SU-DHL-6 (cell line): ENCODE results near the gene MPZL1.

Experiments
- H2AFZ ChIP-seq: fragments of 200-600 bp; sonication (generic); 2 replicates; pipeline ENCODE4 v1.6.1; 2014; ENCODE audit warnings: low read depth, mild to moderate bottlenecking, moderate library complexity, mixed read lengths, antibody characterized with exemption, low read length; ENCODE audit not compliant: severe bottlenecking
- H3F3A ChIP-seq: fragments of 200-600 bp; shearing (Covaris generic); 2 replicates; pipeline ENCODE4 v1.6.0; 2016; ENCODE audit warnings: antibody characterized with exemption, mild to moderate bottlenecking; ENCODE audit not compliant: insufficient read depth
- H3K27ac ChIP-seq: fragments of 200-600 bp; sonication (generic); 2 replicates; pipeline ENCODE4 v1.5.1; 2016; ENCODE audit warnings: low read depth, mild to moderate bottlenecking, low read length, moderate library complexity, mixed read lengths
- H3K27me3 ChIP-seq: fragments of 200-600 bp; sonication (generic), shearing (Covaris generic); 2 replicates; pipeline ENCODE4 v1.6.0; 2014; ENCODE audit warnings: mild to moderate bottlenecking, low read length
- H3K36me3 ChIP-seq: fragments of 200-600 bp; sonication (generic); 2 replicates; pipeline ENCODE4 v1.6.1; 2014; ENCODE audit warnings: mild to moderate bottlenecking, low read length, mixed read lengths
- H3K4me2 ChIP-seq: fragments of 300-600, 200-600 bp; shearing (Covaris generic), sonication (generic); 2 replicates; pipeline ENCODE4 v1.6.0; 2014; ENCODE audit warnings: low read length, low read depth, mild to moderate bottlenecking; ENCODE audit not compliant: poor library complexity, severe bottlenecking
- H3K4me3 ChIP-seq: fragments of 200-600 bp; sonication (generic); 2 replicates; pipeline ENCODE4 v1.5.1; 2014; ENCODE audit warnings: antibody characterized with exemption, low read length, mild to moderate bottlenecking, mixed read lengths; ENCODE audit not compliant: insufficient read depth, poor library complexity, severe bottlenecking
- H3K79me2 ChIP-seq: fragments of 200-600 bp; sonication (generic); 2 replicates; pipeline ENCODE4 v1.6.1; 2014; ENCODE audit warnings: mild to moderate bottlenecking, low read length, moderate library complexity; ENCODE audit not compliant: insufficient read depth
- H3K9ac ChIP-seq: fragments of 200-600 bp; sonication (generic); 2 replicates; pipeline ENCODE4 v1.7.0; 2014; ENCODE audit warnings: mild to moderate bottlenecking, low read length
- H3K9me2 ChIP-seq: fragments of 200-600 bp; sonication (generic); replicated peaks from 2 replicates; pipeline ENCODE4 v1.6.1; 2014; ENCODE audit warnings: low read length; ENCODE audit not compliant: insufficient read depth
- H3K9me3 ChIP-seq: fragments of 200-600 bp; sonication (generic); 2 replicates; pipeline ENCODE4 v1.6.1; 2014; ENCODE audit warnings: low read length, mixed read lengths; ENCODE audit not compliant: insufficient read depth
- H4K20me1 ChIP-seq: fragments of 200-600 bp; sonication (generic); 2 replicates; pipeline ENCODE4 v1.6.1; 2014; ENCODE audit warnings: low read depth, mild to moderate bottlenecking, antibody characterized with exemption, low read length, moderate library complexity, mixed read lengths
- CTCF ChIP-seq: fragments of 200-600 bp; sonication (generic); IDR thresholded peaks from one replicate; pipeline ENCODE4 v1.5.1; 2017; ENCODE audit warnings: antibody characterized with exemption, mild to moderate bottlenecking, low read length, moderate library complexity; ENCODE audit not compliant: insufficient read depth, poor library complexity, severe bottlenecking
- EZH2phosphoT487 ChIP-seq: fragments of 200-600 bp; sonication (generic), shearing (Covaris generic); conservative IDR thresholded peaks from 2 replicates; pipeline ENCODE4 v1.6.1; 2018; ENCODE audit warnings: mild to moderate bottlenecking, antibody characterized with exemption, low read length, moderate library complexity, mixed read lengths

Gene MPZL1

GRCh38 chr1:167757433-167758309 is 35.9 kb downstream of the MPZL1 start:
- TF ChIP-seq EZH2phosphoT487 (no peak), CTCF (no peak)
- Histone ChIP-seq H3K4me2 (no peak overlapping the region), H4K20me1 (no peaks in the 10 kb centered on the region), H3K4me3 (no peak overlapping the region), H2AFZ (no peak overlapping the region), H3K36me3 (no peaks in the 10 kb centered on the region), H3K9me2 (no peaks in the 10 kb centered on the region), H3K27ac (no peak overlapping the region), H3K9ac (no peak overlapping the region), H3K27me3 (no peaks in the 10 kb centered on the region), H3F3A (no peaks in the 10 kb centered on the region; the same call in 1 of the 2 replicates), H3K79me2 (no peaks in the 10 kb centered on the region), H3K9me3 (no peaks in the 10 kb centered on the region)

- Histone ChIP-seq H3K27me3 (no peaks in the 10 kb centered on the region), H3K36me3 (no peaks in the 10 kb centered on the region), H3F3A (no peaks in the 10 kb centered on the region), H4K20me1 (no peaks in the 10 kb centered on the region), H3K4me2 (no peak overlapping the region), H3K9ac (no peak overlapping the region), H3K79me2 (no peaks in the 10 kb centered on the region), H3K27ac (no peak overlapping the region), H2AFZ (no peak overlapping the region), H3K9me3 (no peaks in the 10 kb centered on the region), H3K9me2 (no peaks in the 10 kb centered on the region), H3K4me3 (no peak overlapping the region)
- TF ChIP-seq EZH2phosphoT487 = no peak
- no peak for TF ChIP-seq CTCF
These were observed 39.6 kb downstream of the MPZL1 start for GRCh38 chr1:167761400-167761799.

- Histone ChIP-seq H3F3A (no peaks in the 10 kb centered on the region), H3K27me3 (no peaks in the 10 kb centered on the region), H4K20me1 (no peaks in the 10 kb centered on the region), H3K9me2 (no peaks in the 10 kb centered on the region), H3K4me2 (no peak overlapping the region), H3K9ac (no peak overlapping the region), H2AFZ (no peak overlapping the region), H3K9me3 (no peaks in the 10 kb centered on the region), H3K36me3 (no peaks in the 10 kb centered on the region), H3K4me3 (no peak overlapping the region), H3K79me2 (no peaks in the 10 kb centered on the region), H3K27ac (no peak overlapping the region)
- TF ChIP-seq CTCF (no peak), EZH2phosphoT487 (no peak)
These were observed 40.4 kb downstream of the MPZL1 start for GRCh38 chr1:167762061-167762746.
